Neural crest cell (in vitro differentiated cells): ENCODE measurements around the gene DBH. TPM values are rescaled to one million over a fixed set of nuclear protein-coding genes. Genes with fewer than 3 reads are reported as not detected.

Experiments used
- DNase-seq: peaks from one replicate; pipeline ENCODE4 v3.0.0; 2021; ENCODE audit warnings: low read depth, mixed read lengths, low spot score
- H3K27ac Mint-ChIP-seq: one replicate; pipeline ENCODE4 v1.8.0; 2021; ENCODE audit warnings: mild to moderate bottlenecking, mixed read lengths; ENCODE audit not compliant: unreplicated experiment
- H3K27me3 Mint-ChIP-seq: 2 replicates; pipeline ENCODE4 v1.8.0; 2021; ENCODE audit warnings: low read depth, mild to moderate bottlenecking, mixed read lengths
- H3K36me3 Mint-ChIP-seq: 2 replicates; pipeline ENCODE4 v1.8.0; 2021; ENCODE audit warnings: low read depth, mild to moderate bottlenecking, mixed read lengths
- H3K4me1 Mint-ChIP-seq: 2 replicates; pipeline ENCODE4 v1.8.0; 2021; ENCODE audit warnings: mixed read lengths
- H3K4me3 Mint-ChIP-seq: one replicate; pipeline ENCODE4 v1.8.0; 2021; ENCODE audit warnings: mild to moderate bottlenecking, mixed read lengths
- H3K9me3 Mint-ChIP-seq: 2 replicates; pipeline ENCODE4 v1.8.0; 2021; ENCODE audit warnings: mixed read lengths
- total RNA-seq: library from RNA; stranded (reverse); gene quantifications from 2 replicates; pipeline ENCODE4 v1.2.1, GENCODE V29; 2021
- TF ChIP-seq, protein P1 (sequence below): fragments of 200-600 bp; sonication (generic); conservative IDR thresholded peaks from 2 replicates; pipeline ENCODE4 v1.5.0; 2021; ENCODE audit warnings: antibody characterized with exemption, mild to moderate bottlenecking

DBH gene
- total RNA-seq, 1 donor from 2014 or later = 0.75 TPM

GRCh38 chr9:133686642-133687575 lies 50.7 kb downstream of the DBH start:
- H3K27ac Mint-ChIP-seq = no peak overlapping the region
- H3K36me3 Mint-ChIP-seq = no peaks in the 10 kb centered on the region
- no peaks in the 10 kb centered on the region for H3K27me3 Mint-ChIP-seq
- TF ChIP-seq, protein P1, sequence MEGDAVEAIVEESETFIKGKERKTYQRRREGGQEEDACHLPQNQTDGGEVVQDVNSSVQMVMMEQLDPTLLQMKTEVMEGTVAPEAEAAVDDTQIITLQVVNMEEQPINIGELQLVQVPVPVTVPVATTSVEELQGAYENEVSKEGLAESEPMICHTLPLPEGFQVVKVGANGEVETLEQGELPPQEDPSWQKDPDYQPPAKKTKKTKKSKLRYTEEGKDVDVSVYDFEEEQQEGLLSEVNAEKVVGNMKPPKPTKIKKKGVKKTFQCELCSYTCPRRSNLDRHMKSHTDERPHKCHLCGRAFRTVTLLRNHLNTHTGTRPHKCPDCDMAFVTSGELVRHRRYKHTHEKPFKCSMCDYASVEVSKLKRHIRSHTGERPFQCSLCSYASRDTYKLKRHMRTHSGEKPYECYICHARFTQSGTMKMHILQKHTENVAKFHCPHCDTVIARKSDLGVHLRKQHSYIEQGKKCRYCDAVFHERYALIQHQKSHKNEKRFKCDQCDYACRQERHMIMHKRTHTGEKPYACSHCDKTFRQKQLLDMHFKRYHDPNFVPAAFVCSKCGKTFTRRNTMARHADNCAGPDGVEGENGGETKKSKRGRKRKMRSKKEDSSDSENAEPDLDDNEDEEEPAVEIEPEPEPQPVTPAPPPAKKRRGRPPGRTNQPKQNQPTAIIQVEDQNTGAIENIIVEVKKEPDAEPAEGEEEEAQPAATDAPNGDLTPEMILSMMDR = no peak
- no peak for DNase-seq
- H3K4me3 Mint-ChIP-seq = no peak overlapping the region
- H3K9me3 Mint-ChIP-seq = no peaks in the 10 kb centered on the region
- peaks cover 11% of the 10 kb centered on the region for H3K4me1 Mint-ChIP-seq

DNA sequence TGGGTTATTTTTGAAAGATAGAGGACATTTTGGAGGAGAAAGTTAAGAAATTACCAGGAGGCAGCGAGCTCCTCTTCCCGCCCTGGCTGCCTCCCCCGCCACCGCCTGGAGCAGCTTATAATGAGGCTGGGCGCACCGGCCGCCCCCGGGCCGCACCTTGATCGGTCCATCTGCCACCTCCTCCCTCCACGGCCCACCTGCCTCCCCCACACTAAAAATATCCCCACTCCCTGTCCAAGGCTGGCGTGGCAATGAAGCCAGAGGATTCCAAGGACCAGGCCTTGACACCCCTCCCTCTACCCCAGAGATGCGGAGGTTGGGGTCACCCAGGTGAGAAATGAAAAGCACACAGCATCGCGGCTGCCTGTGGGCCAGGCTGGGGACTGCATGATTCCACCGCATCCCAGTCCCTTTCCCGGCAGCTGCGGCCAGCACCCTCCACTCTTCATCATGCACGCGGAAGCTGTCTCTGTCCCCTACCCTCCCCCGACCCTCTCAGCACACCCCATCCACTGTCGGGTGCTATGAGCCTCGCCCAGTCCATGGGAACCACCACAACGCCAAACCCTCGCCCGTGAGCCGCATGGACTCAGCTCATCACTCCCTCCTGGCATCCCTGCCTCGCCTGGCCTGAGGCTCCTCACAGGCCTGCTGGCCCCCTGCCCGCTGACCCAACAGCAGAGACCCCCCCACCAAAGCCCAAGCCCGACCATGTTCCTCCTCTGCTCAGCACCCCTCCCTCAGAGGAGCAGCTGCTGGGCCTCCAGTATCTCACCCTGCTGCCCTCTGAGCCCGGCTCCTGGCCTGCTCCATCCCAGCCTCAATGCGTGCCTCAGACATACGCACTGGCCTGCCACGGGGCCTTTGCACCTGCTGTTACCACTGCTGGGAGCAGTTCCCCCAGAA lies 51.9 kb downstream of the DBH start:
- no peak for DNase-seq
- H3K4me3 Mint-ChIP-seq = no peak overlapping the region
- H3K4me1 Mint-ChIP-seq = peaks cover 14% of the 10 kb centered on the region
- peak overlapping the region; percentile 43 for H3K27ac Mint-ChIP-seq
- no peaks in the 10 kb centered on the region for H3K27me3 Mint-ChIP-seq
- no peaks in the 10 kb centered on the region for H3K9me3 Mint-ChIP-seq
- no peaks in the 10 kb centered on the region for H3K36me3 Mint-ChIP-seq
- TF ChIP-seq, protein P1 = no peak

GRCh38 chr9:133689151-133689763 lies 53.1 kb downstream of the DBH start:
- H3K27ac Mint-ChIP-seq = no peak overlapping the region
- no peaks in the 10 kb centered on the region for H3K27me3 Mint-ChIP-seq
- no peaks in the 10 kb centered on the region for H3K9me3 Mint-ChIP-seq
- H3K4me3 Mint-ChIP-seq = no peak overlapping the region
- TF ChIP-seq, protein P1 = no peak
- peaks cover 18% of the 10 kb centered on the region for H3K4me1 Mint-ChIP-seq
- DNase-seq = no peak
- H3K36me3 Mint-ChIP-seq = no peaks in the 10 kb centered on the region

DNA sequence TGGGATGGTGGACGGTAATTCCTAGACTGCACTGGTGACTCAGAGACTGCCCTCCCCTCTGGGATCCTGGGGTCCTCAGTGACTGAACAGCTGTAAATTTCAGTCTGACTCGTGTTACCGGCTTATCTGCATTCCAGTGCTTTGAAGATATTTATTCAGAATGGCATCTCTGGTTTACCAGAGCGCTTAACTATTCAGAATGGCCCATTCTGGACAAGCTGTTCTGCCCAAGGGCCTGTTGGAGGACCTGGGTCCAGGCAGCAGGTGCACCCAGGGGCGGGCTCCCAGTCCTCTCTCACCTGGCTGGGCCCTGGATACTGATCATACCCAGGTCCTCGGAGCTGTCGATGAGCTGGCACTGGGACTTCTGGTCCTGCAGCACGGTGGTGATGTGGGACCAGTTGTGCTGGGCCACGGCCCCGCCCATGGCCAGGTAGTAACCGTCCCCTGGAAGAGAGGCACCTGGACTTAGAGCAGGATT lies 54.0 kb downstream of the DBH start:
- H3K27ac Mint-ChIP-seq = no peak overlapping the region
- no peaks in the 10 kb centered on the region for H3K36me3 Mint-ChIP-seq
- no peak for DNase-seq
- no peak overlapping the region for H3K4me3 Mint-ChIP-seq
- TF ChIP-seq, protein P1 = no peak
- no peaks in the 10 kb centered on the region for H3K9me3 Mint-ChIP-seq
- no peaks in the 10 kb centered on the region for H3K27me3 Mint-ChIP-seq
- peaks cover 18% of the 10 kb centered on the region for H3K4me1 Mint-ChIP-seq

- Mint-ChIP-seq H3K4me1 (peaks cover 18% of the 10 kb centered on the region), H3K9me3 (no peaks in the 10 kb centered on the region), H3K4me3 (no peak overlapping the region), H3K27ac (peak overlapping the region; percentile 95), H3K36me3 (no peaks in the 10 kb centered on the region), H3K27me3 (no peaks in the 10 kb centered on the region)
- TF ChIP-seq, protein P1 = no peak
- no peak for DNase-seq
These were observed 55.0 kb downstream of the DBH start for GRCh38 chr9:133691191-133691590.
